Erythroblast (primary cell): ENCODE data around the gene C14orf119.

Source experiments
- GATA1 ChIP-seq: IDR thresholded peaks from 2 replicates; pipeline ENCODE4 v1.6.1; 2011; ENCODE audit warnings: low read depth, mild to moderate bottlenecking, control low read depth, low read length, moderate library complexity
- POLR2A ChIP-seq: IDR thresholded peaks from 2 replicates; pipeline ENCODE4 v1.6.1; 2011; ENCODE audit warnings: mild to moderate bottlenecking, low read length

DNA sequence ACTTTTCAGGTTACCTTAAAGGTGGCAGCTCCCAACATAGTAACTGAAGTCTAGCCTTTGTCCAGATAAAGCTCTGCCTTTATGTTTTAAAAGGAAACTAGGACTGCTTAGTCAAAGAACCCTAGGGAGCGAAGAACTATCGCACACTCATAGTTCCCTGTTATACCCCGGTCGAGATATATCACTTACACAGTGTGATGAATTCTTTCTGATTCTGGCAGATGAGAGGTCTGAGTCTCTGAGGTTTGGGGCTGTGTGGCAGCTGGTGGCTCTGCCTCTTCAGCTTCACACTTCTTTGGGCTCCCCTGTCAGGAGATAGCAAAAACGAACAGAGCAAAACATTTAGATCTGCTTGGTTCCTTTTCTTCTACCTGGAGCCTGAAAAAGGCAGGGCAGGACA is 17.3 kb upstream of the C14orf119 start:
- TF ChIP-seq POLR2A (no peak), GATA1 (no peak)
